AG04449 (cell line): ENCODE measurements around the gene ZRANB1.

ENCODE experiments used
- CTCF ChIA-PET: fragments of 350-600 bp; formaldehyde crosslinking; extraction: SDS; loops from one replicate; lab custom pipeline; 2021; ENCODE audit warnings: antibody characterized with exemption; lab: Yijun Ruan, JAX
- POLR2A ChIA-PET: fragments of 400-600, 350-600 bp; formaldehyde crosslinking; extraction: SDS; loops from one replicate; lab custom pipeline; 2020; ENCODE audit warnings: antibody characterized with exemption, inconsistent platforms; lab: Yijun Ruan, JAX
- DNase-seq: peaks from one replicate; pipeline ENCODE4 v3.0.0-alpha.2; 2010; ENCODE audit warnings: low read depth, low spot score
- H3K4me3 ChIP-seq: 2 replicates; pipeline ENCODE4 v1.5.1; 2011; ENCODE audit warnings: low read depth, mild to moderate bottlenecking, control low read depth, low read length
- CTCF ChIP-seq: IDR thresholded peaks from one replicate; pipeline ENCODE4 v1.5.1; 2011; ENCODE audit warnings: mild to moderate bottlenecking, moderate library complexity, low read length, control low read depth, inconsistent platforms; ENCODE audit not compliant: insufficient read depth; ENCODE audit errors: missing control alignments

ZRANB1 gene

GRCh38 chr10:124941823-124942222 is at the start of gene ZRANB1:
ZRANB1 (plus strand) TSS chr10:124942123; CDS start chr10:124942494, 371 bp downstream.
- ChIA-PET CTCF (interaction anchor here (0.7 kb wide), 1 partner anchor 15 kb away, joined by 3 read pairs; no protein-coding TSS in a partner anchor), POLR2A (no interaction called here)
- no peak for TF ChIP-seq CTCF
- no peak within 1 kb of the TSS for H3K4me3 ChIP-seq
- no peak for DNase-seq

- ChIA-PET CTCF (no interaction called here), POLR2A (no interaction called here)
- H3K4me3 ChIP-seq = no peak overlapping the region
- no peak for DNase-seq
- TF ChIP-seq CTCF = no peak
These were observed 49.0 kb upstream of the ZRANB1 start for GRCh38 chr10:124892905-124893304.

GRCh38 chr10:124894569-124895215 is 47.2 kb upstream of the ZRANB1 start:
- ChIA-PET CTCF (no interaction called here), POLR2A (no interaction called here)
- no peak overlapping the region for H3K4me3 ChIP-seq
- TF ChIP-seq CTCF = no peak
- no peak for DNase-seq

- no peak for DNase-seq
- no peak overlapping the region for H3K4me3 ChIP-seq
- ChIA-PET CTCF (interaction anchor here (0.6 kb wide), 1 partner anchor 21 kb away, joined by 3 read pairs; no protein-coding TSS in a partner anchor), POLR2A (no interaction called here)
- no peak for TF ChIP-seq CTCF
These were observed 45.2 kb upstream of the ZRANB1 start for GRCh38 chr10:124896751-124897150.

- POLR2A ChIA-PET = no interaction called here
These were observed 43.5 kb upstream of the ZRANB1 start for GRCh38 chr10:124898471-124898870.

More at GRCh38 chr10:124898471-124898870, 43.5 kb upstream of the ZRANB1 start:
- TF ChIP-seq CTCF = no peak
- no peak for DNase-seq
- CTCF ChIA-PET = interaction anchor here (1.3 kb wide), 1 partner anchor 12 kb away, joined by 3 read pairs; no protein-coding TSS in a partner anchor
- no peak overlapping the region for H3K4me3 ChIP-seq
